Progenitor cell of endocrine pancreas (in vitro differentiated cells): Measurements from ENCODE around the gene MRAP. TPM values are rescaled to one million over a fixed set of nuclear protein-coding genes. Genes with fewer than 3 reads are reported as not detected.
A peak's percentile ranks its signal among the peaks of the same experiment; 100 is the strongest.

ENCODE experiments used
- DNase-seq: peaks from one replicate; pipeline ENCODE4 v3.0.0; 2021; ENCODE audit warnings: low spot score; ENCODE audit not compliant: unreplicated experiment
- H3K27ac Mint-ChIP-seq: 2 replicates; pipeline ENCODE4 v1.8.0; 2021; ENCODE audit warnings: mild to moderate bottlenecking, moderate library complexity, mixed read lengths
- H3K27me3 Mint-ChIP-seq: 2 replicates; pipeline ENCODE4 v1.8.0; 2021; ENCODE audit warnings: mixed read lengths
- H3K36me3 Mint-ChIP-seq: 2 replicates; pipeline ENCODE4 v1.8.0; 2022; ENCODE audit warnings: mixed read lengths; ENCODE audit not compliant: insufficient read depth
- H3K4me1 Mint-ChIP-seq: 2 replicates; pipeline ENCODE4 v1.8.0; 2021; ENCODE audit warnings: low read depth, mixed read lengths
- H3K4me3 Mint-ChIP-seq: 2 replicates; pipeline ENCODE4 v1.8.0; 2021; ENCODE audit warnings: low read depth, mild to moderate bottlenecking, moderate library complexity, mixed read lengths
- H3K9me3 Mint-ChIP-seq: 2 replicates; pipeline ENCODE4 v1.8.0; 2021; ENCODE audit warnings: low read depth, mixed read lengths
- total RNA-seq: library from RNA; stranded (reverse); gene quantifications from 2 replicates; pipeline ENCODE4 v1.2.1, GENCODE V29; 2021
- TF ChIP-seq, protein P1 (sequence below): fragments of 200-600 bp; sonication (generic); IDR thresholded peaks from one replicate; pipeline ENCODE4 v1.5.0; 2021; ENCODE audit warnings: antibody characterized with exemption, mild to moderate bottlenecking; ENCODE audit not compliant: unreplicated experiment

Gene MRAP
- total RNA-seq, 1 donor from 2014 or later: 1.2 TPM

DNA sequence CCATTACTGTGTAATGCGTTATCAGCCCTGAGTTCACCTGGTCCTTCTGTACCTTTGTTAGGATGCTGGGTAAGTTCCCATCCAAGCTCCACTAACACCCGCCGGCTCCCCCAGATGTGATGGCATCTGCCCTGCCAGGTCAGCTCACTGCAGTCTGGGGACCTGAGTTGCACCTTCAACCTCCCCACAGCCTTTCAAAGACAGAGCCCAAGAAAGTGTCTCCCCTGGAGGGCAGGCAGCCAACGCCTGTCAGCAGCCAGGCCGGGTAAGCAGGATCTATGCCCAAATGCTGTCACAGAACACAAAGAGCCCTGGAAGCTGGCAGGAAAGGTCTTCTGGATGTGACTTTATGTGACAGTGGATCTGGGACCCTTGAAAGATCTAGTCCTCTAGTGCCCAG, 13.7 kb downstream of the MRAP start:
- Mint-ChIP-seq H3K4me1 (no peaks in the 10 kb centered on the region), H3K27ac (no peak overlapping the region), H3K27me3 (no peaks in the 10 kb centered on the region), H3K9me3 (no peaks in the 10 kb centered on the region), H3K36me3 (peaks cover 9% of the 10 kb centered on the region), H3K4me3 (no peak overlapping the region)
- TF ChIP-seq, protein P1, sequence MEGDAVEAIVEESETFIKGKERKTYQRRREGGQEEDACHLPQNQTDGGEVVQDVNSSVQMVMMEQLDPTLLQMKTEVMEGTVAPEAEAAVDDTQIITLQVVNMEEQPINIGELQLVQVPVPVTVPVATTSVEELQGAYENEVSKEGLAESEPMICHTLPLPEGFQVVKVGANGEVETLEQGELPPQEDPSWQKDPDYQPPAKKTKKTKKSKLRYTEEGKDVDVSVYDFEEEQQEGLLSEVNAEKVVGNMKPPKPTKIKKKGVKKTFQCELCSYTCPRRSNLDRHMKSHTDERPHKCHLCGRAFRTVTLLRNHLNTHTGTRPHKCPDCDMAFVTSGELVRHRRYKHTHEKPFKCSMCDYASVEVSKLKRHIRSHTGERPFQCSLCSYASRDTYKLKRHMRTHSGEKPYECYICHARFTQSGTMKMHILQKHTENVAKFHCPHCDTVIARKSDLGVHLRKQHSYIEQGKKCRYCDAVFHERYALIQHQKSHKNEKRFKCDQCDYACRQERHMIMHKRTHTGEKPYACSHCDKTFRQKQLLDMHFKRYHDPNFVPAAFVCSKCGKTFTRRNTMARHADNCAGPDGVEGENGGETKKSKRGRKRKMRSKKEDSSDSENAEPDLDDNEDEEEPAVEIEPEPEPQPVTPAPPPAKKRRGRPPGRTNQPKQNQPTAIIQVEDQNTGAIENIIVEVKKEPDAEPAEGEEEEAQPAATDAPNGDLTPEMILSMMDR: no peak
- DNase-seq: no peak

DNA sequence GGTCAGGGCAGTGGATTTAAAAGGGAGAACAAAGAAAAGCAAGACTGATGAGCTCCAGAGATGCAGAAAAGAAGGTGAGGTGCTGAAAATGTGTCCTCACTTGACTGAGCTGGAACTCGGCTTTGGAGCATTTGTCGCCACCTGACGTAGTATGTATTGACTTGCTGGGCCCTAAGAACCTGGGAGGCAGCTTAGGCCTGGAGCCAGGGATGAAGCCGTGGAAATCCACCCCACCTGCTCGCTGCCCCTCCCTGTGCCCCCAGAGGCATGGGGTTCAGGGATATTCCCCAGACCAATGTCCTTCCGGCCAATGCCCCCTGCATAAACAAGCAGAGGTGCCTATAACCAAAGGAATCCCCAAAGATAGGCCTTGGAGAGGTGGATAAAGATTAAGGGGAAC, 14.3 kb downstream of the MRAP start:
- TF ChIP-seq, protein P1: no peak
- Mint-ChIP-seq H3K9me3 (no peaks in the 10 kb centered on the region), H3K27ac (no peak overlapping the region), H3K36me3 (peaks cover 9% of the 10 kb centered on the region), H3K4me1 (no peaks in the 10 kb centered on the region), H3K27me3 (no peaks in the 10 kb centered on the region), H3K4me3 (no peak overlapping the region)
- DNase-seq: no peak

DNA sequence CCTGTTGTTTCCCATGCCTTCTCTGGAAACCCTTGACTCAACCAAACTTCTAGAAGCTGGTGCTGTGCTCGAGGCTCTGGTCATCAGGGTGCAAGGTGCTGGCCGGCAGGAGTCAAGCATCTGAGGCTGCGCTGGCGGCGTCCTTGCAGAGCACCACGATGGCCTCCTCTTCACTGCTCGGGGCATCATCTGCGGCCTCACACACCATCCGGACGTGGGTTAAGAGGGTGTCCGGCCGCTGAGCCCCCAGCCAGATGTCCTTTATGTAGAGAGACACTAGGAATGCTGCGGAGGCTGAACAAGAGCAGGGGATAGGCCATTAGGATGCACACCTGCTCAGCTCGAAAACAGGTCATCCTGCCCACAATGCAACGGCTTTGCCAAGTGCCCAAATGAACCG, 16.2 kb downstream of the MRAP start:
- Mint-ChIP-seq H3K36me3 (peaks cover 9% of the 10 kb centered on the region), H3K9me3 (no peaks in the 10 kb centered on the region), H3K27me3 (no peaks in the 10 kb centered on the region), H3K27ac (peak overlapping the region; percentile 74), H3K4me1 (no peaks in the 10 kb centered on the region), H3K4me3 (no peak overlapping the region)
- TF ChIP-seq, protein P1: no peak
- no peak for DNase-seq

DNA sequence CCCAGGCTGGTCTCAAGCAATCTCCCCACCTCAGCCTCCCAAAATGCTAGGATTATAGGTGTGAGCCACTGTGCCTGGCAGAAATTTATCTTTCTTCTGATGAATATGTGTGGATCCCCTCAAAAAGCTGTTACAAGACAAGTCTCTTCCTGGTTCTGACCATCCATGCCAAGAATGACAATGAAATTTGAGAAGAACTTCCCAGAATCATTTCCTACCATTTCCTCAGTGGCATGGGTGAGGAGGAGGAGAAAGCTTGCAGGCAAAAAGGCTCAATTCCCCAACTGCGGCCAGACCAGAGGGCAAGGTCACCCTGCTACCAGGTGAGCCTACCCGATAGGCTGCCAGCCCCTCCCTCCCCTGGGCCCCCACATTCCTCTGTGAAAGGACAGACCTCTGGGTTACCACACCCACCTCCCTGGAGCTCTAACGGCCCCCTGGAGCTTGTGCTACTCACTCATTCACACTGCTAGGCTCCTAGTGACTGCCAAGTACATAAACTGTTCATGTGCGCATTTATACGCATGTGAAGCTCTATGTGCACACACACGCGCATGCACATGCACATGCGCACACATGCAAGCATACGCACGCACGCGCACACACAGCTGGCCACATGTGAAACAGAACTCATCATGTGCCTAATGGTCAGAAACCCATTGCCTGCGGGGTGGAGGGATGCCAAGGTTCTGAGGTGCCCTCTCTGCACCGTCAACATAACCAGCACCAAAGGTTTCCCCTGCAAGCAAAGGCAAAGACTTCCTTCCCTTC, 17.0 kb downstream of the MRAP start:
- no peaks in the 10 kb centered on the region for H3K27me3 Mint-ChIP-seq
- TF ChIP-seq, protein P1: no peak
- DNase-seq: no peak
- H3K4me3 Mint-ChIP-seq: no peak overlapping the region
- peaks cover 11% of the 10 kb centered on the region for H3K36me3 Mint-ChIP-seq
- no peaks in the 10 kb centered on the region for H3K4me1 Mint-ChIP-seq
- no peaks in the 10 kb centered on the region for H3K9me3 Mint-ChIP-seq
- no peak overlapping the region for H3K27ac Mint-ChIP-seq

DNA sequence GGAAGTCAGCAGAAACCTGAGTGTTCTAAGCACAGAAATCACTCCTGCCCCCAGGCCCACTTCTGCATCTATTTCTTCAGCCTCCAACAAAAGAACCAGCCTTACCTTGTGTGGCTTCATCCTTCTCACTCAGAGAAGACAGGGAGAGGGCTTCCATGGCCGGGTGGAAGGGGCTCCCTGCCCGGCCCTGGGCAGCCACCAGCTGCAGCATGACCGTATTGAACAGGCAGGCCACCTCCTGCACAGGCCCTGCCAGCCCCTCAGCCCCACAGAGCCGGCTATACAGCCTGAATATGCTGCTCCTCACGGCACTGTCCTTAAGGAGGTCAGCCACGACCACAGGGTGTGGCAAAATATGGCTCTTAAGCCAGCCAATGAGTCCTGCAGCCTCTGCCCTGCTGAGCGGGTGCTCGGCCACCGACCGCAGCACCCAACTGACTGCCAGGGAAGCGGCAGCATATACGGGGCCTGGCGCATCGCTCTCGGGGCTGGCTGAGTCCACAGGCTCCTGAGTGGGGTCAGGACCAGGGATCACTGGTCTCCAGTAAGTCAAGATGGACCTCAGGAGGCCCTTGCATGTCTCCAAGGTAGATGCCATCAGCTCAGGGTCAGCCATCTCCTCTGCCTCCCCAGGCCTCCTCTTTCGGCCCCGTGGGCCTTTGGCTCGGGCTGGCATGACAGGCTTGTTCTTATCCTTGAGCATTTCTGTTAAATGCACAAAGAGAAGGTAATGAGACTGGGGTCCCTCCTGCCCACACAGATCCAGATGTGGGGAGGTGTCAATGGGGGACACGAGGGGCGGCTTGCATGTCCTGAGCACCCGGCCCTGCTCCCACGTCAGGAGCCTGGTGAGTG, 17.9 kb downstream of the MRAP start:
- no peak for DNase-seq
- peaks cover 10% of the 10 kb centered on the region for H3K36me3 Mint-ChIP-seq

More for the DNA sequence above, 17.9 kb downstream of the MRAP start:
- H3K27me3 Mint-ChIP-seq: no peaks in the 10 kb centered on the region
- H3K27ac Mint-ChIP-seq: no peak overlapping the region
- no peaks in the 10 kb centered on the region for H3K4me1 Mint-ChIP-seq
- no peak overlapping the region for H3K4me3 Mint-ChIP-seq
- H3K9me3 Mint-ChIP-seq: no peaks in the 10 kb centered on the region
- TF ChIP-seq, protein P1: no peak
